HG03442 (cell line): ENCODE data around the gene ABCB1.
A peak's percentile ranks its signal among the peaks of the same experiment; 100 is the strongest.
"Not testable (repeated sequence)": the region's sequence is repeated elsewhere in the genome, so short reads cannot be mapped to it uniquely, and the experiment has no call there.

Experiments used
- ATAC-seq: cut with Tn5 transposase; IDR thresholded peaks from one replicate; pipeline ENCODE4 v1.9.1; 2021; ENCODE audit warnings: mild to moderate bottlenecking, moderate library complexity; ENCODE audit not compliant: unreplicated experiment

Gene ABCB1

GRCh38 chr7:87474533-87475358, 125.9 kb downstream of the ABCB1 start:
- ATAC-seq = peak; percentile 71

GRCh38 chr7:87473986-87474385, 126.7 kb downstream of the ABCB1 start:
- ATAC-seq = peak; percentile 12

- no peak for ATAC-seq
These were observed 127.5 kb downstream of the ABCB1 start for GRCh38 chr7:87473192-87473591.

GRCh38 chr7:87471473-87471872, 129.2 kb downstream of the ABCB1 start:
- ATAC-seq = no peak

- ATAC-seq = not testable (repeated sequence)
These were observed 131.5 kb downstream of the ABCB1 start for GRCh38 chr7:87469204-87469603.

- ATAC-seq = not testable (repeated sequence)
These were observed 135.2 kb downstream of the ABCB1 start for GRCh38 chr7:87465534-87465880.

GRCh38 chr7:87464830-87465533, 135.7 kb downstream of the ABCB1 start:
- ATAC-seq = not testable (repeated sequence)

- ATAC-seq = no peak
These were observed 136.7 kb downstream of the ABCB1 start for GRCh38 chr7:87463982-87464381.

GRCh38 chr7:87460444-87460843, 140.2 kb downstream of the ABCB1 start:
- not testable (repeated sequence) for ATAC-seq

GRCh38 chr7:87459941-87460340, 140.7 kb downstream of the ABCB1 start:
- no peak for ATAC-seq

- ATAC-seq = no peak
These were observed 142.5 kb downstream of the ABCB1 start for GRCh38 chr7:87458148-87458547.

GRCh38 chr7:87456247-87456646, 144.4 kb downstream of the ABCB1 start:
- ATAC-seq = no peak
